SK-N-SH (cell line): Measurements from ENCODE around the gene KIF18B. TPM values are rescaled to one million over a fixed set of nuclear protein-coding genes. Genes with fewer than 3 reads are reported as not detected.

ENCODE experiments used
- CTCF ChIA-PET: fragments of 300-600, 350-600 bp; formaldehyde crosslinking; extraction: SDS; loops from one replicate; lab custom pipeline; 2021; lab: Yijun Ruan, JAX
- POLR2A ChIA-PET: fragments of 350-600 bp; sonication (Branson Sonifier 250); formaldehyde crosslinking; extraction: SDS; loops from one replicate; lab custom pipeline; 2020; ENCODE audit warnings: antibody characterized with exemption, inconsistent platforms; lab: Yijun Ruan, JAX
- DNase-seq: peaks from one replicate; pipeline ENCODE4 v3.0.0; 2012
- H2AFZ ChIP-seq: fragments of 200-600 bp; sonication (generic); 2 replicates; pipeline ENCODE4 v1.8.1; 2016; ENCODE audit warnings: antibody characterized with exemption, mild to moderate bottlenecking, low read depth
- H3F3A ChIP-seq: fragments of 200-600 bp; sonication (generic); replicated peaks from 2 replicates; pipeline ENCODE3; 2016; ENCODE audit warnings: antibody characterized with exemption, mild to moderate bottlenecking; ENCODE audit not compliant: insufficient read depth
- H3K27ac ChIP-seq, 2 experiments: fragments of 200-500 bp in 1 of 2; fragments of 200-600 bp in 1 of 2; sonication (Bioruptor generic) in 1 of 2; sonication (generic), shearing (Covaris generic) in 1 of 2; 2 replicates each; pipeline versions ENCODE4 v1.5.1 to v1.6.1; 2014 to 2016; ENCODE audit warnings: low read depth in 2 of 2, inconsistent platforms in 1 of 2, low read length in 1 of 2, mild to moderate bottlenecking in 1 of 2, mixed read lengths in 1 of 2
- H3K27me3 ChIP-seq: fragments of 200-600 bp; sonication (generic), shearing (Covaris generic); 2 replicates; pipeline ENCODE4 v1.6.1; 2016; ENCODE audit warnings: mixed run types; ENCODE audit not compliant: insufficient read depth
- H3K36me3 ChIP-seq, 2 experiments: fragments of 200-500 bp in 1 of 2; fragments of 200-600 bp in 1 of 2; sonication (Bioruptor generic) in 1 of 2; sonication (generic) in 1 of 2; replicated peaks in 1 of 2; 2 replicates each; pipeline versions ENCODE3 to v1.5.1; 2014 to 2016; ENCODE audit warnings: low read length in 1 of 2, mild to moderate bottlenecking in 1 of 2; ENCODE audit not compliant: insufficient read depth in 2 of 2, control insufficient read depth in 1 of 2
- H3K4me1 ChIP-seq, 2 experiments: fragments of 200-500 bp in 1 of 2; fragments of 200-600 bp in 1 of 2; sonication (Bioruptor generic) in 1 of 2; sonication (generic), shearing (Covaris generic) in 1 of 2; 2 replicates each; pipeline versions ENCODE4 v1.5.1 to v1.6.1; 2014 to 2016; ENCODE audit warnings: low read depth in 1 of 2, low read length in 1 of 2, mixed run types in 1 of 2; ENCODE audit not compliant: insufficient read depth in 2 of 2, control insufficient read depth in 1 of 2
- H3K4me2 ChIP-seq: fragments of 200-600 bp; sonication (generic), shearing (Covaris generic); 2 replicates; pipeline ENCODE4 v1.6.1; 2017; ENCODE audit warnings: mixed run types
- H3K4me3 ChIP-seq, 2 experiments: fragments of 200-500 bp in 1 of 2; fragments of 200-600 bp in 1 of 2; sonication (Bioruptor generic) in 1 of 2; sonication (generic), shearing (Covaris generic) in 1 of 2; 2 replicates each; pipeline versions ENCODE4 v1.5.1 to v1.8.1; 2014 to 2016; ENCODE audit warnings: low read depth in 2 of 2, inconsistent platforms in 1 of 2, low read length in 1 of 2, mild to moderate bottlenecking in 1 of 2, mixed read lengths in 1 of 2, moderate library complexity in 1 of 2
- H3K79me2 ChIP-seq: fragments of 200-600 bp; sonication (generic); 2 replicates; pipeline ENCODE4 v1.8.1; 2017; ENCODE audit warnings: mild to moderate bottlenecking; ENCODE audit not compliant: insufficient read depth
- H3K9ac ChIP-seq: fragments of 200-600 bp; sonication (generic); 2 replicates; pipeline ENCODE4 v1.6.1; 2017; ENCODE audit warnings: mixed run types
- H3K9me2 ChIP-seq: fragments of 200-600 bp; sonication (generic); 2 replicates; pipeline ENCODE4 v1.6.1; 2017; ENCODE audit warnings: mixed run types
- H3K9me3 ChIP-seq: fragments of 200-600 bp; sonication (generic); 2 replicates; pipeline ENCODE4 v1.6.1; 2017; ENCODE audit warnings: mixed run types, mild to moderate bottlenecking, moderate library complexity
- H4K20me1 ChIP-seq: fragments of 200-600 bp; sonication (generic); 2 replicates; pipeline ENCODE4 v1.6.1; 2017; ENCODE audit warnings: mild to moderate bottlenecking, mixed run types; ENCODE audit not compliant: insufficient read depth
- CTCF ChIP-seq: fragments of 200-600 bp; sonication (generic); IDR thresholded peaks from 2 replicates; pipeline ENCODE4 v1.6.1; 2017; ENCODE audit warnings: antibody characterized with exemption, mild to moderate bottlenecking, moderate library complexity
- EP300 ChIP-seq, 2 experiments: IDR thresholded peaks; 2 replicates each; pipeline versions ENCODE4 v1.4.0 to v1.6.1; 2012; ENCODE audit warnings: borderline replicate concordance in 1 of 2, low read depth in 1 of 2, low read length in 1 of 2
- FOXM1 ChIP-seq: IDR thresholded peaks from 2 replicates; pipeline ENCODE4 v1.4.0; 2012; ENCODE audit warnings: low read depth, mild to moderate bottlenecking
- GABPA ChIP-seq: IDR thresholded peaks from 2 replicates; pipeline ENCODE4 v1.4.0; 2012; ENCODE audit warnings: low read depth, mild to moderate bottlenecking
- GATA2 ChIP-seq: sonication (generic); formaldehyde crosslinking; IDR thresholded peaks from 2 replicates; pipeline ENCODE4 v1.5.0; 2020; ENCODE audit warnings: mild to moderate bottlenecking, missing genetic modification reagents
- MAX ChIP-seq: IDR thresholded peaks from 2 replicates; pipeline ENCODE4 v1.4.0; 2012; ENCODE audit warnings: low read depth
- RAD21 ChIP-seq: IDR thresholded peaks from 2 replicates; pipeline ENCODE4 v1.6.1; 2012; ENCODE audit warnings: mild to moderate bottlenecking, low read length
- REST ChIP-seq: IDR thresholded peaks from 2 replicates; pipeline ENCODE4 v1.6.1; 2012; ENCODE audit warnings: mild to moderate bottlenecking, low read depth, low read length, moderate library complexity
- RFX5 ChIP-seq: IDR thresholded peaks from 2 replicates; pipeline ENCODE4 v1.6.1; 2012; ENCODE audit warnings: mild to moderate bottlenecking, improper control_type of control experiment, low read length
- RXRA ChIP-seq: IDR thresholded peaks from 2 replicates; pipeline ENCODE4 v1.4.0; 2012; ENCODE audit warnings: low read depth, mild to moderate bottlenecking, borderline replicate concordance
- SIN3A ChIP-seq: IDR thresholded peaks from 2 replicates; pipeline ENCODE4 v1.6.1; 2012; ENCODE audit warnings: low read depth, mild to moderate bottlenecking, low read length, moderate library complexity, borderline replicate concordance
- SMC3 ChIP-seq: IDR thresholded peaks from 2 replicates; pipeline ENCODE4 v1.6.1; 2012; ENCODE audit warnings: low read depth, low read length, improper control_type of control experiment
- TCF12 ChIP-seq: IDR thresholded peaks from 2 replicates; pipeline ENCODE4 v1.4.0; 2012
- TEAD4 ChIP-seq: IDR thresholded peaks from 2 replicates; pipeline ENCODE4 v1.4.0; 2012; ENCODE audit warnings: mild to moderate bottlenecking, borderline replicate concordance; ENCODE audit not compliant: insufficient read depth
- YY1 ChIP-seq: IDR thresholded peaks from 2 replicates; pipeline ENCODE4 v1.4.0; 2012; ENCODE audit warnings: low read depth, mild to moderate bottlenecking
- ZBTB33 ChIP-seq: IDR thresholded peaks from 2 replicates; pipeline ENCODE4 v1.4.0; 2012; ENCODE audit warnings: low read depth, borderline replicate concordance
- WGBS: methylation state at CpG from one replicate; pipeline ENCODE4 v1.1.6; 2017; ENCODE audit warnings: low lambda C conversion rate; 5-methylcytosine and 5-hydroxymethylcytosine counted together
- polyA plus RNA-seq, 3 experiments: library from polyadenylated mRNA; depleted of rRNA; stranded (reverse); fragments of >200 nt; gene quantifications; 2 replicates each; pipeline ENCODE4 v1.2.3, GENCODE V29; 2012
- TF ChIP-seq, protein P1 (sequence below): fragments of 150-350 bp; IDR thresholded peaks from 2 replicates; pipeline ENCODE4 v1.6.1; 2016; ENCODE audit warnings: mild to moderate bottlenecking, low read depth, low read length
- TF ChIP-seq, protein P2 (sequence below): fragments of 150-350 bp; IDR thresholded peaks from 2 replicates; pipeline ENCODE4 v1.6.1; 2017; ENCODE audit warnings: antibody characterized with exemption, low read length, low read depth, borderline replicate concordance

KIF18B gene
- polyA plus RNA-seq, 1 of the 3 experiments (the other 2 are of a cell fraction), result 14.7 TPM

GRCh38 chr17:44972953-44973352 is 25.4 kb upstream of the KIF18B start:
- no peak overlapping the region for H2AFZ ChIP-seq
- no peak overlapping the region for H3K9ac ChIP-seq
- no peaks in the 10 kb centered on the region for H3K27me3 ChIP-seq
- no peaks in the 10 kb centered on the region for H4K20me1 ChIP-seq
- TF ChIP-seq RFX5 (no peak), CTCF (no peak), RXRA (no peak), FOXM1 (no peak), SIN3A (no peak), GABPA (no peak), RAD21 (no peak), MAX (no peak), EP300 (IDR thresholded peaks at IDR 0.05; ENCODE audit: borderline replicate concordance in 1 of 2, low read depth in 1 of 2, low read length in 1 of 2) (no peak), SMC3 (no peak), YY1 (no peak), REST (no peak), GATA2 (CRISPR knock-in tag) (no peak), TCF12 (no peak), TEAD4 (no peak), ZBTB33 (no peak)
- TF ChIP-seq, protein P1, sequence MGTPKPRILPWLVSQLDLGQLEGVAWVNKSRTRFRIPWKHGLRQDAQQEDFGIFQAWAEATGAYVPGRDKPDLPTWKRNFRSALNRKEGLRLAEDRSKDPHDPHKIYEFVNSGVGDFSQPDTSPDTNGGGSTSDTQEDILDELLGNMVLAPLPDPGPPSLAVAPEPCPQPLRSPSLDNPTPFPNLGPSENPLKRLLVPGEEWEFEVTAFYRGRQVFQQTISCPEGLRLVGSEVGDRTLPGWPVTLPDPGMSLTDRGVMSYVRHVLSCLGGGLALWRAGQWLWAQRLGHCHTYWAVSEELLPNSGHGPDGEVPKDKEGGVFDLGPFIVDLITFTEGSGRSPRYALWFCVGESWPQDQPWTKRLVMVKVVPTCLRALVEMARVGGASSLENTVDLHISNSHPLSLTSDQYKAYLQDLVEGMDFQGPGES, result no peak
- TF ChIP-seq, protein P2, sequence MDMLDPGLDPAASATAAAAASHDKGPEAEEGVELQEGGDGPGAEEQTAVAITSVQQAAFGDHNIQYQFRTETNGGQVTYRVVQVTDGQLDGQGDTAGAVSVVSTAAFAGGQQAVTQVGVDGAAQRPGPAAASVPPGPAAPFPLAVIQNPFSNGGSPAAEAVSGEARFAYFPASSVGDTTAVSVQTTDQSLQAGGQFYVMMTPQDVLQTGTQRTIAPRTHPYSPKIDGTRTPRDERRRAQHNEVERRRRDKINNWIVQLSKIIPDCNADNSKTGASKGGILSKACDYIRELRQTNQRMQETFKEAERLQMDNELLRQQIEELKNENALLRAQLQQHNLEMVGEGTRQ, result no peak
- TF ChIP-seq, all 33 proteins: peak for 0
- 54% methylated on average over 6 of the region's 6 CpGs for WGBS
- H3K79me2 ChIP-seq, result no peaks in the 10 kb centered on the region
- no peaks in the 10 kb centered on the region for H3K36me3 ChIP-seq
- H3K4me2 ChIP-seq, result peak overlapping the region; percentile 15; the same call in 1 of the 2 replicates
- no peak for DNase-seq
- H3K9me2 ChIP-seq, result no peaks in the 10 kb centered on the region
- H3K27ac ChIP-seq, result no peak overlapping the region
- POLR2A ChIA-PET, result no interaction called here
- H3F3A ChIP-seq, result peaks cover 10% of the 10 kb centered on the region
- CTCF ChIA-PET, result interaction anchor here (1.2 kb wide), 1 partner anchor 11 kb away, joined by 4 read pairs; no protein-coding TSS in a partner anchor
- H3K4me1 ChIP-seq, result peaks cover 0 to 9% of the 10 kb centered on the region in 2 experiments; a peak in 1 of 4 replicates
- no peaks in the 10 kb centered on the region for H3K9me3 ChIP-seq
- no peak overlapping the region for H3K4me3 ChIP-seq
